ENCODE results near the gene LMX1B.
"Not testable (repeated sequence)": the region's sequence is repeated elsewhere in the genome, so short reads cannot be mapped to it uniquely, and the experiment has no call there.

Gene LMX1B

DNA sequence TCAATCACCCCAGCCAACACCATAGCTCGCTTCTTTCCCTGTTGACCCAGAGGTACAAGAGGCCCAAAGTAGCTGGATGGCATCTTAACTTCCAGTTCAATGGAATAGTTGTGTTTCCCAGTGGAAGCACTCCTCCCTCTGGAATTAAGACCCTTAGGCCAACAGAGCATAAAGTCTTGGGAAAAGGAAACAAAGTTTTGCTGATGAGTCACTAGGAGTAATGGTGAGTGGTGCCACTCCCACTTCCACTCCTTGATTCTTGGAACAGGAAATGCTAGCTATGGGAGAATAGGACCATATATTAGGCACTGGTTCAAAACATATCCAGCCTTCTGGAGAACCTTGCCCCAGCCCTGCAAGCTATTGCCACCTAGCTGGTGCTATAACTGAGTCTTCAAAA is 44.7 kb upstream of the LMX1B start:
- no peaks in the 10 kb centered on the region; the same call in 1 of the 2 replicates for H3K27me3 ChIP-seq (ENCODE audit: insufficient read depth, low read depth)
- H3K36me3 ChIP-seq (ENCODE audit: insufficient read depth): no peaks in the 10 kb centered on the region
- no peak overlapping the region for H2AFZ ChIP-seq (ENCODE audit: low read depth)
- H3K4me3 ChIP-seq (IDR thresholded peaks at IDR 0.05; ENCODE audit: insufficient read depth, low read depth, low read length): no peak overlapping the region
- no peak overlapping the region for H3K9ac ChIP-seq
- H4K20me1 ChIP-seq (ENCODE audit: insufficient read depth): no peaks in the 10 kb centered on the region
- H3K27ac ChIP-seq: no peak overlapping the region
- TF ChIP-seq, protein P1, sequence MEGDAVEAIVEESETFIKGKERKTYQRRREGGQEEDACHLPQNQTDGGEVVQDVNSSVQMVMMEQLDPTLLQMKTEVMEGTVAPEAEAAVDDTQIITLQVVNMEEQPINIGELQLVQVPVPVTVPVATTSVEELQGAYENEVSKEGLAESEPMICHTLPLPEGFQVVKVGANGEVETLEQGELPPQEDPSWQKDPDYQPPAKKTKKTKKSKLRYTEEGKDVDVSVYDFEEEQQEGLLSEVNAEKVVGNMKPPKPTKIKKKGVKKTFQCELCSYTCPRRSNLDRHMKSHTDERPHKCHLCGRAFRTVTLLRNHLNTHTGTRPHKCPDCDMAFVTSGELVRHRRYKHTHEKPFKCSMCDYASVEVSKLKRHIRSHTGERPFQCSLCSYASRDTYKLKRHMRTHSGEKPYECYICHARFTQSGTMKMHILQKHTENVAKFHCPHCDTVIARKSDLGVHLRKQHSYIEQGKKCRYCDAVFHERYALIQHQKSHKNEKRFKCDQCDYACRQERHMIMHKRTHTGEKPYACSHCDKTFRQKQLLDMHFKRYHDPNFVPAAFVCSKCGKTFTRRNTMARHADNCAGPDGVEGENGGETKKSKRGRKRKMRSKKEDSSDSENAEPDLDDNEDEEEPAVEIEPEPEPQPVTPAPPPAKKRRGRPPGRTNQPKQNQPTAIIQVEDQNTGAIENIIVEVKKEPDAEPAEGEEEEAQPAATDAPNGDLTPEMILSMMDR (conservative IDR thresholded peaks at IDR 0.05; ENCODE audit: low read depth, low read length): no peak
- H3K4me2 ChIP-seq: no peak overlapping the region
- no peaks in the 10 kb centered on the region for H3K79me2 ChIP-seq (ENCODE audit: insufficient read depth, low read depth)
- H3K4me1 ChIP-seq (ENCODE audit: low read depth, poor library complexity, severe bottlenecking): no peaks in the 10 kb centered on the region

DNA sequence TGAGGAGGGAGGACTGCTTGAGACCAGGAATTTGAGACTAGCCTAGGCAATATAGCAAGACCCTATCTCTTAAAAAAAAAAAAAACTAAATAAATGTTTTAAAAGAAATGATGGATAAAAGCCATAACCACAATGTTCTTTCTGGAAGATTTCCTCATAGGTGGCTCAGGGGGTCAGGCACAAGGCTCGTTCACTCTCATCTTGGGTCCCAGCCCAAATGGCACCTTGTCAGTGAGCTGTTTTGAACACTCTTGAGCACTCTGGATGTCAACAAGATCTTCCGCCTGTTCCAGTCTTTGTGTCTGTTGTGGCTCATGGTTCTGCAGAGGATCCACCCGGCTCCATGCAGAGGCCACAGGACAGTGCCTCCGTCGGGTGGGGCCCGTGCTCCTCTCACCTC is 35.7 kb upstream of the LMX1B start:
- no peaks in the 10 kb centered on the region; the same call in 1 of the 2 replicates for H3K27me3 ChIP-seq (ENCODE audit: insufficient read depth, low read depth)
- H3K9ac ChIP-seq: no peak overlapping the region
- H2AFZ ChIP-seq (ENCODE audit: low read depth): no peak overlapping the region
- H3K4me3 ChIP-seq (IDR thresholded peaks at IDR 0.05; ENCODE audit: insufficient read depth, low read depth, low read length): no peak overlapping the region
- H3K27ac ChIP-seq: no peak overlapping the region
- no peaks in the 10 kb centered on the region for H3K4me1 ChIP-seq (ENCODE audit: low read depth, poor library complexity, severe bottlenecking)
- no peaks in the 10 kb centered on the region for H3K36me3 ChIP-seq (ENCODE audit: insufficient read depth)
- H3K79me2 ChIP-seq (ENCODE audit: insufficient read depth, low read depth): no peaks in the 10 kb centered on the region
- no peaks in the 10 kb centered on the region for H4K20me1 ChIP-seq (ENCODE audit: insufficient read depth)
- H3K4me2 ChIP-seq: no peak overlapping the region
- TF ChIP-seq, protein P1 (conservative IDR thresholded peaks at IDR 0.05; ENCODE audit: low read depth, low read length): no peak

DNA sequence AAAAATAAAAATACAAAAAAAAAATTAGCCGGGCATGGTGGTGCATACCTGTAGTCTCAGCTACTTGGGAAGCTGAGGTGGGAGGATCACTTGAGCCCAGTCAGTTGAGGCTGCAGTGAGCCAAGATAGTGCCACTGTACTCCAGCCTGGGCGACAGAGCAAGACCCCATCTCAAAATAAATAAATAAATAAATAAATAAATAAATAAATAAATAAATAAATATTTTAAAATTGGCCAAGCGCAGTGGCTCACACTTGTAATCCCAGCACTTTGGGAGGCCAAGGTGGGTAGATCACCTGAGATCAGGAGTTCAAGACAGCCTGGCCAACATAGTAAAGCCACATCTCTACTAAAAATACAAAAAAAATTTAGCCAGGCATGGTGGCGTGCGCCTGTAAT is 33.4 kb upstream of the LMX1B start:
- not testable (repeated sequence) for H3K79me2 ChIP-seq (ENCODE audit: insufficient read depth, low read depth); H2AFZ ChIP-seq (ENCODE audit: low read depth); H3K27me3 ChIP-seq (ENCODE audit: insufficient read depth, low read depth); H3K27ac ChIP-seq; H3K4me2 ChIP-seq; H4K20me1 ChIP-seq (ENCODE audit: insufficient read depth); H3K9ac ChIP-seq; H3K4me1 ChIP-seq (ENCODE audit: low read depth, poor library complexity, severe bottlenecking); H3K4me3 ChIP-seq (IDR thresholded peaks at IDR 0.05; ENCODE audit: insufficient read depth, low read depth, low read length); H3K36me3 ChIP-seq (ENCODE audit: insufficient read depth)

DNA sequence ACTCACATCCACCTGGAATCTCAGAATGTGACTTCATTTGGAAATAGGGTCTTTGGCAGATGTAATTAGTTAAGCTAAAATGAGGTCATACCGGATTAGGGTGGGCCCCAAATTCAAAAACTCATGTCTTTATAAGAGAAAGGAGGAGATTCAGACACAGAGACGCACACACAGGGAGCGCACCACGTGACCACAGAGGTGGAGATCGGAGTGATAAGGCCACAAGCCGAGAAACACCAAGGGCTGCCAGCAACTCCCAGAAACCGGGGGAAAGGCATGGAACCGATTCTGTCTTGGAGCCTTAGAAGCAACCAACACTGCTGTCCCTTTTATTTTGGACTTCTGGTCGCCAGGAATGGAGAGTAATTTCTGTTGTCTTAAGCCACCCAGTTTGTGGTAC is 31.8 kb upstream of the LMX1B start:
- no peaks in the 10 kb centered on the region; the same call in 1 of the 2 replicates for H3K27me3 ChIP-seq (ENCODE audit: insufficient read depth, low read depth)
- H3K9ac ChIP-seq: no peak overlapping the region
- no peaks in the 10 kb centered on the region for H3K36me3 ChIP-seq (ENCODE audit: insufficient read depth)
- no peak overlapping the region for H3K4me2 ChIP-seq
- no peaks in the 10 kb centered on the region for H3K4me1 ChIP-seq (ENCODE audit: low read depth, poor library complexity, severe bottlenecking)
- no peaks in the 10 kb centered on the region for H3K79me2 ChIP-seq (ENCODE audit: insufficient read depth, low read depth)
- no peak overlapping the region for H2AFZ ChIP-seq (ENCODE audit: low read depth)
- TF ChIP-seq, protein P1 (conservative IDR thresholded peaks at IDR 0.05; ENCODE audit: low read depth, low read length): no peak
- no peak overlapping the region for H3K27ac ChIP-seq
- no peak overlapping the region for H3K4me3 ChIP-seq (IDR thresholded peaks at IDR 0.05; ENCODE audit: insufficient read depth, low read depth, low read length)
- H4K20me1 ChIP-seq (ENCODE audit: insufficient read depth): no peaks in the 10 kb centered on the region

DNA sequence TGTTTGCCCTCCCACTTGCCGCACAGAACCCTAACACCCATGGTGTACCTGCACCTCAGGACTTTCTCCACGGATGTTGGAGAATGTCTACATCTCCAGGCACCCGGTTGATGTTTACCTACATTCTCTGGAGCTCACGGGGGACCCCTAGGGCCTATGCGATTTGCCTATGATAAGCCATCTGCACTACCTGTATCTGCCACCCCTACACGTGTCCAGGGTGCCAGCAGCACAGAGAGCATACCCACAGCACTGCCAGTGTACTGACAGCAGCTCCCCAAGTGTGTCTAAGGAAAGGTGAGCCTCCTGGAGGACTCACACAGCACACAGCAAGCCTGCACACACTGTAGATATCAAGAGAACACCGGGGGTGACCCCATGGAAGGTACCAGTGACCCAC is 31.3 kb upstream of the LMX1B start:
- TF ChIP-seq, protein P1 (conservative IDR thresholded peaks at IDR 0.05; ENCODE audit: low read depth, low read length): no peak
- Histone ChIP-seq H3K4me1 (ENCODE audit: low read depth, poor library complexity, severe bottlenecking) (no peaks in the 10 kb centered on the region), H4K20me1 (ENCODE audit: insufficient read depth) (no peaks in the 10 kb centered on the region), H3K4me3 (IDR thresholded peaks at IDR 0.05; ENCODE audit: insufficient read depth, low read depth, low read length) (no peak overlapping the region), H3K27me3 (ENCODE audit: insufficient read depth, low read depth) (no peaks in the 10 kb centered on the region; the same call in 1 of the 2 replicates), H3K4me2 (no peak overlapping the region), H3K36me3 (ENCODE audit: insufficient read depth) (no peaks in the 10 kb centered on the region), H3K9ac (no peak overlapping the region), H3K79me2 (ENCODE audit: insufficient read depth, low read depth) (no peaks in the 10 kb centered on the region), H3K27ac (no peak overlapping the region), H2AFZ (ENCODE audit: low read depth) (no peak overlapping the region)
